Liver (tissue), 9 donors: ENCODE measurements around the gene CACNA1D. TPM values are rescaled to one million over a fixed set of nuclear protein-coding genes. Genes with fewer than 3 reads are reported as not detected.

Experiments
- DNase-seq: peaks from one replicate; pipeline ENCODE4 v3.0.0-alpha.2; 2017; ENCODE audit warnings: low spot score
- H3K27ac ChIP-seq, 2 donors: one replicate each; pipeline ENCODE4 v1.7.0; 2013; ENCODE audit warnings: inconsistent platforms in 2 of 2, low read length in 2 of 2, control low read depth in 1 of 2, low read depth in 1 of 2, mild to moderate bottlenecking in 1 of 2
- H3K27me3 ChIP-seq, 4 donors: one replicate each; pipeline versions ENCODE4 v1.6.1 to v1.7.0; 2013; ENCODE audit warnings: low read length in 3 of 4, inconsistent platforms in 1 of 4, mild to moderate bottlenecking in 1 of 4, moderate library complexity in 1 of 4; ENCODE audit not compliant: control insufficient read depth in 4 of 4, insufficient read depth in 4 of 4
- H3K36me3 ChIP-seq, 4 donors: one replicate each; pipeline versions ENCODE4 v1.6.1 to v1.7.0; 2013; ENCODE audit warnings: low read length in 3 of 4, mild to moderate bottlenecking in 3 of 4, low read depth in 1 of 4, moderate library complexity in 1 of 4; ENCODE audit not compliant: control insufficient read depth in 4 of 4, insufficient read depth in 3 of 4
- H3K4me1 ChIP-seq, 4 donors: one replicate each; pipeline versions ENCODE4 v1.6.1 to v1.7.0; 2013; ENCODE audit warnings: low read length in 3 of 4, mild to moderate bottlenecking in 3 of 4, moderate library complexity in 1 of 4; ENCODE audit not compliant: control insufficient read depth in 4 of 4, insufficient read depth in 4 of 4
- H3K4me3 ChIP-seq, 3 donors: one replicate each; pipeline versions ENCODE4 v1.6.1 to v1.7.0; 2013; ENCODE audit warnings: low read length in 3 of 3, control low read depth in 1 of 3, low read depth in 1 of 3, mild to moderate bottlenecking in 1 of 3
- H3K9ac ChIP-seq, 2 donors: one replicate each; pipeline ENCODE4 v1.7.0; 2013; ENCODE audit warnings: low read length in 2 of 2, mild to moderate bottlenecking in 2 of 2, moderate library complexity in 2 of 2, control low read depth in 1 of 2, low read depth in 1 of 2
- H3K9me3 ChIP-seq, 4 donors: one replicate each; pipeline versions ENCODE4 v1.6.1 to v1.7.0; 2013; ENCODE audit warnings: low read length in 3 of 4; ENCODE audit not compliant: control insufficient read depth in 4 of 4
- ATF3 ChIP-seq: IDR thresholded peaks from 2 replicates; pipeline ENCODE4 v1.6.1; 2016; ENCODE audit warnings: antibody characterized with exemption
- CTCF ChIP-seq: fragments of 150-350 bp; IDR thresholded peaks from 2 replicates; pipeline ENCODE4 v1.5.1; 2017; ENCODE audit warnings: improper control_type of control experiment, low read depth, low read length; ENCODE audit not compliant: missing input control
- FOXA1 ChIP-seq: IDR thresholded peaks from 2 replicates; pipeline ENCODE4 v1.6.1; 2016; ENCODE audit warnings: antibody characterized with exemption
- FOXA2 ChIP-seq: IDR thresholded peaks from 2 replicates; pipeline ENCODE4 v1.6.1; 2016; ENCODE audit warnings: antibody characterized with exemption
- GABPA ChIP-seq, 2 donors: IDR thresholded peaks in 1 of 2; conservative IDR thresholded peaks in 1 of 2; 2 replicates each; pipeline ENCODE4 v1.6.1; 2016; ENCODE audit warnings: antibody characterized with exemption in 2 of 2, mild to moderate bottlenecking in 1 of 2, moderate library complexity in 1 of 2
- HNF4A ChIP-seq, 2 donors: conservative IDR thresholded peaks; 2 replicates each; pipeline ENCODE4 v1.6.1; 2016; ENCODE audit warnings: antibody characterized with exemption in 2 of 2, mild to moderate bottlenecking in 2 of 2
- HNF4G ChIP-seq: IDR thresholded peaks from 2 replicates; pipeline ENCODE4 v1.6.1; 2016; ENCODE audit warnings: antibody characterized with exemption
- MAX ChIP-seq: IDR thresholded peaks from 2 replicates; pipeline ENCODE4 v1.6.1; 2016; ENCODE audit warnings: antibody characterized with exemption
- NR2F2 ChIP-seq: IDR thresholded peaks from 2 replicates; pipeline ENCODE4 v1.6.1; 2016; ENCODE audit warnings: antibody characterized with exemption
- RAD21 ChIP-seq, 2 donors: IDR thresholded peaks; 2 replicates each; pipeline ENCODE4 v1.6.1; 2016; ENCODE audit warnings: antibody characterized with exemption in 2 of 2, mild to moderate bottlenecking in 2 of 2
- REST ChIP-seq: IDR thresholded peaks from 2 replicates; pipeline ENCODE4 v1.6.1; 2016; ENCODE audit warnings: antibody characterized with exemption, mild to moderate bottlenecking
- RXRA ChIP-seq, 2 donors: IDR thresholded peaks; 2 replicates each; pipeline ENCODE4 v1.6.1; 2017 to 2018; ENCODE audit warnings: antibody characterized with exemption in 2 of 2, mild to moderate bottlenecking in 1 of 2
- SP1 ChIP-seq: IDR thresholded peaks from 2 replicates; pipeline ENCODE4 v1.6.1; 2018; ENCODE audit warnings: antibody characterized with exemption, mild to moderate bottlenecking
- TAF1 ChIP-seq: conservative IDR thresholded peaks from 2 replicates; pipeline ENCODE4 v1.6.1; 2016; ENCODE audit warnings: antibody characterized with exemption, mild to moderate bottlenecking
- YY1 ChIP-seq: IDR thresholded peaks from 2 replicates; pipeline ENCODE4 v1.6.1; 2016; ENCODE audit warnings: antibody characterized with exemption, mild to moderate bottlenecking
- ZBTB33 ChIP-seq: IDR thresholded peaks from 2 replicates; pipeline ENCODE4 v1.6.1; 2016; ENCODE audit warnings: antibody characterized with exemption
- WGBS: extraction: QIAGEN DNeasy Blood & Tissue Kit; methylation state at CpG from one replicate; pipeline ENCODE4 v1.1.7; 2013; 5-methylcytosine and 5-hydroxymethylcytosine counted together
- polyA plus RNA-seq, 2 donors: library from polyadenylated mRNA; stranded (reverse) in 1 of 2; unstranded in 1 of 2; fragments of 200-250 nt in 1 of 2; fragments of >200 nt in 1 of 2; fragmentation: Nextera tagmentation in 1 of 2; extraction: Ambion mirVana in 1 of 2; gene quantifications; one replicate each; pipeline versions ENCODE4 v1.2.1 to v1.2.3, GENCODE V29; 2013 to 2015
- total RNA-seq, 2 donors: library from RNA; depleted of rRNA; stranded (reverse); fragments of >200 nt; gene quantifications; one replicate each; pipeline ENCODE4 v1.2.3, GENCODE V29; 2014
- donor health status: healthy.
- donor health status: healthy.
- donor health status: healthy.
- donor health status: healthy.
- donor health status: healthy.

CACNA1D gene
- total and polyA plus RNA-seq, 4 donors = 1.8 to 18.9 (median 3.4) TPM

GRCh38 chr3:53633197-53633787 lies 138.9 kb downstream of the CACNA1D start:
- H3K9ac ChIP-seq = peak overlapping the region in 1 of 2 donors; percentile 49
- H3K27me3 ChIP-seq = no peaks in the 10 kb centered on the region
- 41% methylated on average over 9 of the region's 9 CpGs for WGBS
- no peak for DNase-seq
- H3K36me3 ChIP-seq = no peaks in the 10 kb centered on the region
- peaks cover 0 to 4% (median 0%) of the 10 kb centered on the region in 4 donors for H3K9me3 ChIP-seq
- TF ChIP-seq FOXA2 (peak; percentile 45), GABPA (IDR thresholded peaks at IDR 0.05 in 1 of 2, conservative IDR thresholded peaks at IDR 0.05 in 1 of 2) (peak in 1 of 2 donors; percentile 38), TAF1 (peak; percentile 67), YY1 (peak; percentile 94), RXRA (IDR thresholded peaks at IDR 0.05) (peak; percentile 62 to 71), HNF4A (conservative IDR thresholded peaks at IDR 0.05) (peak; percentile 45 to 58), SP1 (peak; percentile 73), HNF4G (no peak), RAD21 (IDR thresholded peaks at IDR 0.05) (peak; percentile 23 to 40), MAX (peak; percentile 32), REST (peak; percentile 76), FOXA1 (no peak), ATF3 (no peak), ZBTB33 (peak; percentile 39)
- peak overlapping the region in 2 of 3 donors; percentile 33 to 51 for H3K4me3 ChIP-seq
- peaks cover 0 to 2% (median 0%) of the 10 kb centered on the region in 4 donors for H3K4me1 ChIP-seq
- H3K27ac ChIP-seq = peak overlapping the region; percentile 16 to 79

GRCh38 chr3:53635041-53635440 lies 140.6 kb downstream of the CACNA1D start:
- peaks cover 0 to 4% (median 0%) of the 10 kb centered on the region in 4 donors for H3K9me3 ChIP-seq
- no peak overlapping the region for H3K27ac ChIP-seq
- DNase-seq = no peak
- H3K27me3 ChIP-seq = no peaks in the 10 kb centered on the region
- TF ChIP-seq GABPA (IDR thresholded peaks at IDR 0.05 in 1 of 2, conservative IDR thresholded peaks at IDR 0.05 in 1 of 2) (no peak), YY1 (no peak), HNF4A (conservative IDR thresholded peaks at IDR 0.05) (no peak), RAD21 (IDR thresholded peaks at IDR 0.05) (no peak), ZBTB33 (no peak), CTCF (no peak), NR2F2 (no peak), TAF1 (no peak)
- WGBS = 90% methylated on average over 3 of the region's 3 CpGs
- H3K9ac ChIP-seq = no peak overlapping the region
- H3K4me1 ChIP-seq = peaks cover 0 to 2% (median 0%) of the 10 kb centered on the region in 4 donors
- H3K36me3 ChIP-seq = no peaks in the 10 kb centered on the region
- H3K4me3 ChIP-seq = no peak overlapping the region
